Non-pigmented ciliary epithelial cell (primary cell): Measurements from ENCODE around the gene AGPAT4.
"Not testable (repeated sequence)": the region's sequence is repeated elsewhere in the genome, so short reads cannot be mapped to it uniquely, and the experiment has no call there.

Experiments
- DNase-seq: peaks from one replicate; pipeline ENCODE4 v3.0.0-alpha.2; 2010; ENCODE audit warnings: low read depth

The AGPAT4 gene

GRCh38 chr6:161273752-161274487 lies at the start of gene AGPAT4:
TSS of gene AGPAT4 (minus strand) at chr6:161274061. CDS start at chr6:161232213, 41,848 bp downstream.
- DNase-seq: peak; percentile 96

GRCh38 chr6:161319231-161319630 lies 45.4 kb upstream of the AGPAT4 start:
- no peak for DNase-seq

- no peak for DNase-seq
Observed at GRCh38 chr6:161318456-161318855, 44.6 kb upstream of the AGPAT4 start.

- DNase-seq: no peak
Observed at GRCh38 chr6:161316531-161316930, 42.7 kb upstream of the AGPAT4 start.

- DNase-seq: not testable (repeated sequence)
Observed at GRCh38 chr6:161315246-161315917, 41.5 kb upstream of the AGPAT4 start.

- DNase-seq: not testable (repeated sequence)
Observed at GRCh38 chr6:161314541-161315245, 40.8 kb upstream of the AGPAT4 start.

GRCh38 chr6:161313940-161314509 lies 40.2 kb upstream of the AGPAT4 start:
- no peak for DNase-seq

GRCh38 chr6:161313475-161313874 lies 39.6 kb upstream of the AGPAT4 start:
- DNase-seq: not testable (repeated sequence)

GRCh38 chr6:161309774-161310173 lies 35.9 kb upstream of the AGPAT4 start:
- not testable (repeated sequence) for DNase-seq

- no peak for DNase-seq
Observed at GRCh38 chr6:161308075-161308655, 34.3 kb upstream of the AGPAT4 start.

- DNase-seq: no peak
Observed at GRCh38 chr6:161305860-161306259, 32.0 kb upstream of the AGPAT4 start.

- peak; percentile 24 for DNase-seq
Observed at GRCh38 chr6:161303628-161304340, 29.9 kb upstream of the AGPAT4 start.

GRCh38 chr6:161302949-161303348 lies 29.1 kb upstream of the AGPAT4 start:
- no peak for DNase-seq

GRCh38 chr6:161301338-161301737 lies 27.5 kb upstream of the AGPAT4 start:
- peak; percentile 48 for DNase-seq

GRCh38 chr6:161300823-161301222 lies 27.0 kb upstream of the AGPAT4 start:
- DNase-seq: no peak

GRCh38 chr6:161299726-161300125 lies 25.9 kb upstream of the AGPAT4 start:
- DNase-seq: no peak

GRCh38 chr6:161295784-161296183 lies 21.9 kb upstream of the AGPAT4 start:
- DNase-seq: no peak

GRCh38 chr6:161292650-161293281 lies 18.9 kb upstream of the AGPAT4 start:
- DNase-seq: no peak

- no peak for DNase-seq
Observed at GRCh38 chr6:161292145-161292544, 18.3 kb upstream of the AGPAT4 start.

GRCh38 chr6:161290751-161291150 lies 16.9 kb upstream of the AGPAT4 start:
- DNase-seq: no peak

- no peak for DNase-seq
Observed at GRCh38 chr6:161284653-161285052, 10.8 kb upstream of the AGPAT4 start.
